NB4 (cell line): ENCODE data around the gene GRB10.
A peak's percentile ranks its signal among the peaks of the same experiment; 100 is the strongest.

Experiments
- DNase-seq: peaks from one replicate; pipeline ENCODE4 v3.0.0; 2010; ENCODE audit warnings: low read depth
- H3K4me3 ChIP-seq: one replicate; pipeline ENCODE4 v1.5.1; 2011; ENCODE audit warnings: mild to moderate bottlenecking, low read depth, low read length, moderate library complexity
- CTCF ChIP-seq: IDR thresholded peaks from one replicate; pipeline ENCODE4 v1.5.1; 2012; ENCODE audit warnings: low read depth, low read length
- MYC ChIP-seq: IDR thresholded peaks from 2 replicates; pipeline ENCODE4 v1.6.1; 2011; ENCODE audit warnings: low read depth, low read length
- POLR2A ChIP-seq: IDR thresholded peaks from 2 replicates; pipeline ENCODE4 v1.6.1; 2011; ENCODE audit warnings: mild to moderate bottlenecking; ENCODE audit not compliant: insufficient read length; ENCODE audit errors: extremely low read depth
- TF ChIP-seq, protein P1 (sequence below): IDR thresholded peaks from 2 replicates; pipeline ENCODE4 v1.6.1; 2011; ENCODE audit warnings: low read depth, low read length

The GRB10 gene

DNA sequence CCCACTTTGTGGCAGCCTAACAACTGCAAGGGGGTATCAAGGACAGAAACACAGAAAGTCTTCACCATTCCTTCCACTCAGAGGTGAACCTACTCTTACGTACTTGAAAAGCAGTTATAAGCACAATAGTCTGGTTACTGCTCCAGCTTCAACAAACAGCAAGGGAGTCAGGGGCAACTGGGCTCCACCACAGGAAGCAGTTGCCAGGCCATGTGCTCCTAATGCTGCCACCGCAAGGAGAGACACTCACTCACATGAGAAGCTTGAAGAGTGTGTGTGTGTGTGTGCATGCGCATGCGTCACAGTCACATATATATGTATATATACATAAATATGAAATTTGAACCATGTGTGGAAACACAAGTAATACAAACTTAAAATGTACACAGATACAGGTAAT is 65.5 kb downstream of the GRB10 start:
- DNase-seq, result no peak
- TF ChIP-seq, protein P1, sequence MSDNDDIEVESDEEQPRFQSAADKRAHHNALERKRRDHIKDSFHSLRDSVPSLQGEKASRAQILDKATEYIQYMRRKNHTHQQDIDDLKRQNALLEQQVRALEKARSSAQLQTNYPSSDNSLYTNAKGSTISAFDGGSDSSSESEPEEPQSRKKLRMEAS, result peak; percentile 79
- peak; percentile 58; the same call in 1 of the 2 replicates for TF ChIP-seq MYC
- no peak for TF ChIP-seq POLR2A
- no peak for TF ChIP-seq CTCF
- no peak overlapping the region for H3K4me3 ChIP-seq

GRCh38 chr7:50714857-50715256 is 67.8 kb downstream of the GRB10 start:
- TF ChIP-seq MYC, result no peak
- no peak for TF ChIP-seq CTCF
- no peak for TF ChIP-seq POLR2A
- TF ChIP-seq, protein P1, result no peak
- H3K4me3 ChIP-seq, result no peak overlapping the region
- DNase-seq, result no peak

DNA sequence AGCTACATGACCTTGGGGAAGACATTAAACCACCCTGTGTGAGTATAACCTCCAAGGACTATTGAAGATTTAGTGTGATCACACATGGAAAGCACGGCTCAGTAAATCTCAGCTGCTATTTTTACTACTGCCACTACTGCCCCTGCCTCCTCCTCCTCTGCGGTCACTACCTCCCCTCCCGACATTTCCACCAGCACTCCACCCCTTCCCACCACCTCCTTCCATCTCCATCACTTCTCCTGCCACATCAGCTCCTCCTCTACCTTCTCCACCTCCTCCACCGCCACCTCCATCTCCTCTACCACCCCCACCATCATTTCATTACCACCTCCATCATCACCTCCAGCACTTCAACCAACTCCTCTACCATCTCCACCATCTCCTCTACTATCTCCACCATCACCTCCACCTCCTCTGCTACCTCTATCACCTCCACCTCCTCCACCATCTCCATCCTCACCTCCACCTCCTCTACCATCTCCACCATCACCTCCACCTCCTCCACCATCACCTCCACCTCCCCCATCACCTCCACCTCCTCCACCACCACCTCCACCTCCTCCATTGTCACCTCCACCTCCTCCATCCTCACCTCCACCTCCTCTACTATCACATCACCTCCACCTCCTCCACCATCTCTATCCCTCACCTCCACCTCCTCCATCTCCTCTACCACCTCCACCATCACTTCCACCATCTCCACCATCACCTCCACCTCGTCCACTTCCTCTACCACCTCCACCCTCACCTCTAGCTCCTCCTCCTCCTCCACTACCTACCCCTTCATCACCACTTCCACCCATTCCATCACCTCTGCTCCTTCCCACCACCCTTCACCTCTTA is 69.4 kb downstream of the GRB10 start:
- DNase-seq, result no peak
- no peak overlapping the region for H3K4me3 ChIP-seq
- TF ChIP-seq MYC, result no peak
- no peak for TF ChIP-seq POLR2A
- TF ChIP-seq, protein P1, result no peak
- TF ChIP-seq CTCF, result no peak

DNA sequence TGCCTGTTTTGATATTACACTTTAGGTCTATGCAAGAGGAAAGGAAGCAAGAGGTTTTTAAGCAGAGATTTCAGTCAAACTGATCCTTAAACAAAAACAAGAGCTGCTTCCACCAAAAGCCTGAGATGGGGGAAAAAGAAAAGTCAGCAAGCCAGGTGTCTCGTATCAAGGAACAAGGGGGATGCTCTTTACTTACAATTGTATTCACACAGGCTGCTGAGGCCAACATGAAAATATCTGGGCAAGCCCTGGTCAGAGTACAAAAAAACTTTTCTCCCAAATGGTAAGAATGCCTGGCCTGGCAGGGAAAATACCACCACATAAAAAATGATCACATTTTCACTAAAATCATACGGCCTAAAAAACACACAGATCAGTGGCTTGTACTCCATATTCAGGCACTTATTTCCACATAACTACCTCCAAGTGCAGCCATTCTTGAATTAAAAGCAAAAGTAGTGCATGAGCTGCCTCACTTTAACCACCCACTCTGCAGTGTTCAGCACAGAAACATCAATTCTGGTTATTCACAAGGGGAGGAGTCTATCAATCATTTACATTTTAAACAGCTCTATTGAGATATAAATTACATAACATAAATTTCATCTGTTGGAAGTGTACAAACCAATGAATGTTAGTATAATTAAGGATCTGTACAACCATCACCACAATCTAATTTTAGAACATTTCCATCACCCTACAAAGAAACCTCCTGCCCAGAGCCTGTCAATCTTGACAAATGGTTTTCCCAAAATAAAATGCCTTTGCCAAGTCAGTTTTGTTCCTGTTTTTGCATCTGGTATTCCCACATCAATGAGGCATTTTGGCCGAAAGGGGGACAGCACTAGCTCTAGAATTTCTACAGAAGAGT is 70.2 kb downstream of the GRB10 start:
- TF ChIP-seq MYC, result no peak
- TF ChIP-seq CTCF, result no peak
- TF ChIP-seq, protein P1, result no peak
- no peak for DNase-seq
- no peak overlapping the region for H3K4me3 ChIP-seq

- TF ChIP-seq MYC (no peak), CTCF (no peak), POLR2A (no peak)
- TF ChIP-seq, protein P1, result no peak
- H3K4me3 ChIP-seq, result no peak overlapping the region
- no peak for DNase-seq
Measured at GRCh38 chr7:50711271-50712175, 71.2 kb downstream of the GRB10 start.
